H1 (cell line): Measurements from ENCODE around the gene TFDP1. TPM values are rescaled to one million over a fixed set of nuclear protein-coding genes. Genes with fewer than 3 reads are reported as not detected.

ENCODE experiments used
- CTCF ChIA-PET: fragments of 300-600 bp; sonication (Branson Sonifier 250); formaldehyde crosslinking; loops from one replicate; lab custom pipeline; 2021; ENCODE audit not compliant: partially characterized antibody; lab: Charles Lee
- POLR2A ChIA-PET: fragments of 300-600 bp; sonication (Branson Sonifier 250); formaldehyde crosslinking; loops from one replicate; lab custom pipeline; 2021; ENCODE audit warnings: inconsistent platforms; ENCODE audit not compliant: partially characterized antibody; lab: Charles Lee
- DNase-seq, 2 experiments: peaks; one replicate each; pipeline versions ENCODE4 v3.0.0 to v3.0.0-alpha.2; 2010 to 2022; ENCODE audit warnings: low spot score in 2 of 2, low read depth in 1 of 2, mixed read lengths in 1 of 2
- FAIRE-seq: peaks from 2 replicates; lab custom pipeline; 2011; peaks lifted over from hg19 to GRCh38; lab: Jason Lieb, UNC
- H2AFZ ChIP-seq: 2 replicates; pipeline ENCODE4 v1.8.1; 2012; ENCODE audit warnings: low read length, inconsistent platforms
- H2AK5ac ChIP-seq: 2 replicates; pipeline ENCODE4 v1.6.1; 2013; ENCODE audit warnings: low read depth, low read length
- H2BK120ac ChIP-seq: replicated peaks from 2 replicates; pipeline ENCODE3; 2013; ENCODE audit warnings: low read depth, low read length, inconsistent platforms
- H2BK12ac ChIP-seq: 2 replicates; pipeline ENCODE4 v1.6.1; 2013; ENCODE audit warnings: low read depth, low read length
- H2BK15ac ChIP-seq: 2 replicates; pipeline ENCODE4 v1.6.1; 2013; ENCODE audit warnings: low read length
- H2BK20ac ChIP-seq: 2 replicates; pipeline ENCODE4 v1.6.1; 2013; ENCODE audit warnings: low read length
- H2BK5ac ChIP-seq: 2 replicates; pipeline ENCODE4 v1.6.1; 2013; ENCODE audit warnings: low read depth, low read length
- H3K14ac ChIP-seq: 2 replicates; pipeline ENCODE4 v1.6.1; 2013; ENCODE audit warnings: inconsistent platforms; ENCODE audit not compliant: insufficient read length
- H3K18ac ChIP-seq: 2 replicates; pipeline ENCODE4 v1.6.1; 2013; ENCODE audit warnings: low read length; ENCODE audit errors: extremely low read depth
- H3K23ac ChIP-seq: 2 replicates; pipeline ENCODE4 v1.6.1; 2013; ENCODE audit warnings: inconsistent platforms; ENCODE audit not compliant: insufficient read length
- H3K23me2 ChIP-seq: 2 replicates; pipeline ENCODE4 v1.6.1; 2013; ENCODE audit warnings: low read depth, low read length
- H3K27ac ChIP-seq: 2 replicates; pipeline ENCODE4 v1.6.1; 2011; ENCODE audit warnings: low read depth, low read length, inconsistent platforms
- H3K27me3 ChIP-seq, 4 experiments: replicated peaks in 1 of 4; 1 replicate in 1 of 4; 2 replicates in 3 of 4; pipeline versions ENCODE4 v1.6.1 to v1.8.1; 2011 to 2013; ENCODE audit warnings: low read length in 3 of 4, mild to moderate bottlenecking in 3 of 4, inconsistent platforms in 2 of 4, mixed read lengths in 2 of 4, moderate library complexity in 1 of 4; ENCODE audit not compliant: control insufficient read depth in 3 of 4, insufficient read depth in 3 of 4; ENCODE audit errors: extremely low read depth in 1 of 4
- H3K36me3 ChIP-seq, 4 experiments: 2 replicates each; pipeline versions ENCODE4 v1.6.1 to v1.8.1; 2011 to 2013; ENCODE audit warnings: mild to moderate bottlenecking in 4 of 4, low read length in 3 of 4, moderate library complexity in 2 of 4, control low read depth in 1 of 4, inconsistent platforms in 1 of 4; ENCODE audit not compliant: insufficient read depth in 4 of 4, control insufficient read depth in 2 of 4
- H3K4ac ChIP-seq: replicated peaks from 2 replicates; pipeline ENCODE3; 2013; ENCODE audit warnings: low read length, low read depth, mixed read lengths, inconsistent platforms; ENCODE audit not compliant: insufficient read length
- H3K4me1 ChIP-seq, 4 experiments: replicated peaks in 1 of 4; 1 replicate in 1 of 4; 2 replicates in 3 of 4; pipeline versions ENCODE4 v1.6.1 to v1.8.1; 2011 to 2013; ENCODE audit warnings: low read length in 3 of 4, inconsistent platforms in 2 of 4, mixed read lengths in 1 of 4; ENCODE audit not compliant: insufficient read depth in 4 of 4, control insufficient read depth in 3 of 4
- H3K4me2 ChIP-seq, 2 experiments: 2 replicates each; pipeline versions ENCODE4 v1.6.1 to v1.8.1; 2011 to 2013; ENCODE audit warnings: low read depth in 2 of 2, low read length in 2 of 2, control low read depth in 1 of 2, inconsistent platforms in 1 of 2, mild to moderate bottlenecking in 1 of 2; ENCODE audit not compliant: insufficient read depth in 1 of 2
- H3K4me3 ChIP-seq, 4 experiments: fragments of 200-600, 300-600 bp in 1 of 4; sonication (generic), shearing (Covaris generic), sonication (Bioruptor Twin) in 1 of 4; 2 replicates each; pipeline versions ENCODE4 v1.5.1 to v1.8.1; 2011 to 2016; ENCODE audit warnings: low read length in 4 of 4, low read depth in 3 of 4, control low read depth in 2 of 4, inconsistent platforms in 2 of 4, mild to moderate bottlenecking in 2 of 4, mixed read lengths in 1 of 4, moderate library complexity in 1 of 4; ENCODE audit not compliant: insufficient read depth in 2 of 4; ENCODE audit errors: extremely low read depth in 1 of 4
- H3K56ac ChIP-seq: replicated peaks from 2 replicates; pipeline ENCODE3; 2013; ENCODE audit warnings: low read depth, mild to moderate bottlenecking, mixed read lengths, low read length, inconsistent platforms; ENCODE audit not compliant: insufficient read length
- H3K79me1 ChIP-seq: 2 replicates; pipeline ENCODE4 v1.6.1; 2013; ENCODE audit warnings: low read depth, low read length, control low read depth
- H3K79me2 ChIP-seq, 2 experiments: 2 replicates each; pipeline versions ENCODE4 v1.6.1 to v1.8.1; 2012 to 2013; ENCODE audit warnings: low read length in 2 of 2, mild to moderate bottlenecking in 2 of 2, inconsistent platforms in 1 of 2; ENCODE audit not compliant: insufficient read depth in 2 of 2, control insufficient read depth in 1 of 2
- H3K9ac ChIP-seq, 4 experiments: replicated peaks in 1 of 4; 1 replicate in 1 of 4; 2 replicates in 3 of 4; pipeline versions ENCODE4 v1.6.1 to v1.8.1; 2011 to 2013; ENCODE audit warnings: low read depth in 3 of 4, low read length in 3 of 4, control low read depth in 2 of 4, mild to moderate bottlenecking in 2 of 4, moderate library complexity in 2 of 4, inconsistent platforms in 1 of 4; ENCODE audit errors: extremely low read depth in 1 of 4
- H3K9me3 ChIP-seq, 2 experiments: 2 replicates each; pipeline versions ENCODE4 v1.6.1 to v1.8.1; 2012 to 2013; ENCODE audit warnings: mild to moderate bottlenecking in 2 of 2, moderate library complexity in 2 of 2, control low read depth in 1 of 2, inconsistent platforms in 1 of 2, low read depth in 1 of 2, low read length in 1 of 2, mixed read lengths in 1 of 2; ENCODE audit not compliant: insufficient read depth in 2 of 2
- H4K20me1 ChIP-seq, 2 experiments: replicated peaks in 1 of 2; 2 replicates each; pipeline versions ENCODE3 to v1.8.1; 2011 to 2013; ENCODE audit warnings: inconsistent platforms in 2 of 2, low read length in 2 of 2, mild to moderate bottlenecking in 1 of 2; ENCODE audit not compliant: insufficient read depth in 2 of 2, control insufficient read depth in 1 of 2
- H4K5ac ChIP-seq: 2 replicates; pipeline ENCODE4 v1.6.1; 2013; ENCODE audit warnings: low read length, low read depth, mixed read lengths, inconsistent platforms; ENCODE audit not compliant: insufficient read length
- H4K8ac ChIP-seq: 2 replicates; pipeline ENCODE4 v1.8.0; 2013; ENCODE audit warnings: mild to moderate bottlenecking, moderate library complexity, low read length, inconsistent platforms; ENCODE audit not compliant: insufficient read depth; ENCODE audit errors: extremely low read depth
- H4K91ac ChIP-seq: replicated peaks from 2 replicates; pipeline ENCODE3; 2013; ENCODE audit warnings: low read length, mixed read lengths, inconsistent platforms; ENCODE audit not compliant: insufficient read length
- BCL11A ChIP-seq, 2 experiments: IDR thresholded peaks; one replicate each; pipeline ENCODE4 v1.6.1; 2011; ENCODE audit warnings: low read depth in 2 of 2, low read length in 2 of 2, mild to moderate bottlenecking in 2 of 2
- CHD2 ChIP-seq: IDR thresholded peaks from 2 replicates; pipeline ENCODE4 v1.6.1; 2012; ENCODE audit warnings: low read length, improper control_type of control experiment
- EGR1 ChIP-seq: IDR thresholded peaks from 2 replicates; pipeline ENCODE4 v1.6.1; 2011; ENCODE audit warnings: low read depth, low read length, borderline replicate concordance
- HDAC2 ChIP-seq, 2 experiments: fragments of 300-600 bp in 1 of 2; sonication (generic) in 1 of 2; IDR thresholded peaks; 2 replicates each; pipeline ENCODE4 v1.6.1; 2011 to 2012; ENCODE audit warnings: low read depth in 2 of 2, low read length in 2 of 2, mild to moderate bottlenecking in 2 of 2, moderate library complexity in 2 of 2, borderline replicate concordance in 1 of 2, inconsistent platforms in 1 of 2
- HDAC6 ChIP-seq: IDR thresholded peaks from one replicate; pipeline ENCODE4 v1.7.1; 2012; ENCODE audit warnings: low read depth, mild to moderate bottlenecking, inconsistent platforms, low read length, moderate library complexity
- KDM1A ChIP-seq: fragments of 200-600, 300-600 bp; sonication (generic); IDR thresholded peaks from 2 replicates; pipeline ENCODE4 v1.7.1; 2016; ENCODE audit warnings: mild to moderate bottlenecking, low read length, borderline replicate concordance
- KDM5A ChIP-seq: fragments of 200-600 bp; IDR thresholded peaks from 2 replicates; pipeline ENCODE4 v1.7.1; 2012; ENCODE audit warnings: mild to moderate bottlenecking, low read length, inconsistent platforms, mixed read lengths
- NRF1 ChIP-seq: IDR thresholded peaks from 2 replicates; pipeline ENCODE4 v1.6.1; 2011; ENCODE audit warnings: mild to moderate bottlenecking, low read depth, low read length, improper control_type of control experiment
- POLR2AphosphoS5 ChIP-seq: IDR thresholded peaks from 2 replicates; pipeline ENCODE4 v1.6.1; 2011; ENCODE audit warnings: low read depth, low read length
- SUZ12 ChIP-seq: fragments of 200-600 bp; sonication (generic); IDR thresholded peaks from 2 replicates; pipeline ENCODE4 v1.6.1; 2012; ENCODE audit warnings: mild to moderate bottlenecking, inconsistent platforms, low read length, moderate library complexity, mixed read lengths
- TAF1 ChIP-seq: IDR thresholded peaks from 2 replicates; pipeline ENCODE4 v1.6.1; 2011; ENCODE audit warnings: mild to moderate bottlenecking, low read depth, low read length
- WGBS, 2 experiments: shearing (Covaris generic) in 1 of 2; methylation state at CpG; one replicate each; pipeline versions ENCODE4 v1.1.6 to v1.1.7; 2013 to 2015; ENCODE audit warnings: low lambda C conversion rate in 2 of 2, mixed read lengths in 2 of 2, inconsistent platforms in 1 of 2, low coverage in 1 of 2, missing lambda C conversion rate in 1 of 2; ENCODE audit not compliant: insufficient replicate concordance in 2 of 2, insufficient coverage in 1 of 2, insufficient read length in 1 of 2; ENCODE audit errors: extremely low coverage in 1 of 2, missing lambda C conversion rate in 1 of 2; 5-methylcytosine and 5-hydroxymethylcytosine counted together
- polyA plus RNA-seq, 7 experiments: library from polyadenylated mRNA; depleted of rRNA in 3 of 7; stranded (reverse) in 5 of 7; unstranded in 2 of 7; fragments of >200 nt in 5 of 7; fragments of 200-250 nt in 2 of 7; gene quantifications; 1 replicate in 5 of 7; 2 replicates in 1 of 7; 4 replicates in 1 of 7; pipeline versions ENCODE4 v1.2.1 to v1.2.3, GENCODE V29; 2011 to 2013; ENCODE audit warnings: missing spikeins in 2 of 7, mixed read lengths in 2 of 7
- total RNA-seq: library from RNA; stranded (reverse); fragmentation: NEBNext Ultra II Directional; extraction: Animal tissue kit (Norgen Biotek cat#: 25700); gene quantifications from 2 replicates; pipeline ENCODE4 v1.2.1, GENCODE V29; 2021
- TF ChIP-seq, protein P1 (sequence below): IDR thresholded peaks from 2 replicates; pipeline ENCODE4 v1.6.1; 2012; ENCODE audit warnings: inconsistent platforms
- TF ChIP-seq, protein P2 (sequence below): IDR thresholded peaks from 2 replicates; pipeline ENCODE4 v1.6.1; 2011; ENCODE audit warnings: low read length, improper control_type of control experiment

The TFDP1 gene
- total and polyA plus RNA-seq, 2 of the 8 experiments (the other 6 are each of a cell fraction or from before 2014, with no cell fraction given): 43.6 to 81.9 TPM

DNA sequence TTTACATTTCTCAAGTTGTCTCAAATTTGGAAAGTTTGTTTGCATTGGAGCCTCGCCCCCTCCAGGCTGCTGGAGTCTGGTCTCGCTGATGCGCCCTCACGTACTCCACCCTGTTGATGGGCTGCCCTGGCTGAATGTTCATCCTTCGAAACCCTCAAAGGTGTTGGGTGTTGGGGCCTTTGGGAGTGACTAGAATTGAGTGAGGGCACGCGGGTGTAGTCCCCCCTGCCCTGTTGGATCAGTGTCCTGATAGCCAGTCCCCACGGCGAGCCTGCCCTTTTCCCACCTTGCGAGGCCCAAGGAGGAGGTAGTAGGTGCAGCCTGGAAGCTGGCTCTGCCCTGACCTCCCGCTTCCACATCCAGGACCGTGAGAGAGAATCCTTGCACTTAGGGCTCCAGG lies 14.8 kb downstream of the TFDP1 start:
- ChIA-PET POLR2A (no interaction called here), CTCF (no interaction called here)
- Histone ChIP-seq H4K8ac (no peak overlapping the region), H3K4me2 (no peak overlapping the region), H4K91ac (no peak overlapping the region), H3K27me3 (no peaks in the 10 kb centered on the region), H2BK20ac (no peak overlapping the region), H3K4me1 (peaks cover 0 to 6% (median 2%) of the 10 kb centered on the region in 4 experiments; a peak in 4 of 7 replicates), H3K18ac (no peak overlapping the region), H3K9ac (no peak overlapping the region), H3K79me1 (peaks cover 22% of the 10 kb centered on the region), H3K4ac (no peak overlapping the region), H3K23ac (no peak overlapping the region), H4K5ac (no peak overlapping the region), H3K79me2 (peaks cover 6 to 91% of the 10 kb centered on the region in 2 experiments), H3K56ac (no peak overlapping the region), H4K20me1 (peaks cover 6 to 16% of the 10 kb centered on the region in 2 experiments), H2BK5ac (no peak overlapping the region), H3K23me2 (no peaks in the 10 kb centered on the region), H2BK15ac (no peak overlapping the region), H2AFZ (no peak overlapping the region), H3K4me3 (no peak overlapping the region), H3K14ac (no peak overlapping the region), H3K27ac (no peak overlapping the region), H2BK12ac (no peak overlapping the region), H2AK5ac (no peak overlapping the region), H3K9me3 (peaks cover 0 to 3% of the 10 kb centered on the region in 2 experiments; a peak in 1 of 4 replicates), H3K36me3 (peaks cover 2 to 18% (median 7%) of the 10 kb centered on the region in 4 experiments; a peak in 6 of 8 replicates), H2BK120ac (no peak overlapping the region)
- FAIRE-seq (no peak), DNase-seq (no peak)
- WGBS, 2 experiments: 94% methylated on average over 12 of the region's 12 CpGs; no CpG with 5 or more reads in 1 of the 2 experiments
- TF ChIP-seq HDAC6 (no peak), BCL11A (IDR thresholded peaks at IDR 0.05; ENCODE audit: low read depth in 2 of 2, low read length in 2 of 2) (no peak), CHD2 (no peak), EGR1 (no peak), KDM1A (no peak), NRF1 (no peak), HDAC2 (IDR thresholded peaks at IDR 0.05; ENCODE audit: borderline replicate concordance in 1 of 2, low read depth in 2 of 2, low read length in 2 of 2) (no peak), KDM5A (no peak), SUZ12 (no peak), POLR2AphosphoS5 (no peak), TAF1 (no peak)
- TF ChIP-seq, protein P1, sequence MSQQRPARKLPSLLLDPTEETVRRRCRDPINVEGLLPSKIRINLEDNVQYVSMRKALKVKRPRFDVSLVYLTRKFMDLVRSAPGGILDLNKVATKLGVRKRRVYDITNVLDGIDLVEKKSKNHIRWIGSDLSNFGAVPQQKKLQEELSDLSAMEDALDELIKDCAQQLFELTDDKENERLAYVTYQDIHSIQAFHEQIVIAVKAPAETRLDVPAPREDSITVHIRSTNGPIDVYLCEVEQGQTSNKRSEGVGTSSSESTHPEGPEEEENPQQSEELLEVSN: no peak
- TF ChIP-seq, protein P2, sequence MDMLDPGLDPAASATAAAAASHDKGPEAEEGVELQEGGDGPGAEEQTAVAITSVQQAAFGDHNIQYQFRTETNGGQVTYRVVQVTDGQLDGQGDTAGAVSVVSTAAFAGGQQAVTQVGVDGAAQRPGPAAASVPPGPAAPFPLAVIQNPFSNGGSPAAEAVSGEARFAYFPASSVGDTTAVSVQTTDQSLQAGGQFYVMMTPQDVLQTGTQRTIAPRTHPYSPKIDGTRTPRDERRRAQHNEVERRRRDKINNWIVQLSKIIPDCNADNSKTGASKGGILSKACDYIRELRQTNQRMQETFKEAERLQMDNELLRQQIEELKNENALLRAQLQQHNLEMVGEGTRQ: no peak
